ENCODE results near the gene ACY1.

DNA sequence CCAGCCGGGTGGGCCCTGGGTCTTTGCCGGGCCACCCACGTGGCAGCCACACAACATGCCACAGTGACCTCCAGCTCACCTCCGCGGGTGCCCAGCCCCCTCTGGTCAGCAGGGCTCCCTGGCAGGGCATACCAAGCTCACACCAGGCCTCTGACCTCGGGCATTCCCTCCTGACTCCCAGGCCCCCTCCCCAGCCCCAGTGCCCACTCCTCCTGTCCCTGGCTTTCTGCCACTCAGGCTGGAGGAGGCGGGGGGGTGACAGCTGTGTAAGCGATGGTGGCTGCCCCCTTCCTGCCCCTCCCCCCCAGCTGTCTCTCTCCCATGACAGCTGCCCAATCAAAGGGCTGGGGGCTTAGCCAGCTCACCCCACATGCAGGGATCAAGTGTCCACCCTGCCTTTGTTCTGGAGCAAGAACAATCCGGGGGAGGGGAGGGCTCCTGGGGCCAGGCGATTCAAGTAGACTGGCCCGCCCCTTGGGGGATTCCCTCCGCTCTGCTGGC lies 19.3 kb upstream of the ACY1 start:
- TF ChIP-seq, protein P1, sequence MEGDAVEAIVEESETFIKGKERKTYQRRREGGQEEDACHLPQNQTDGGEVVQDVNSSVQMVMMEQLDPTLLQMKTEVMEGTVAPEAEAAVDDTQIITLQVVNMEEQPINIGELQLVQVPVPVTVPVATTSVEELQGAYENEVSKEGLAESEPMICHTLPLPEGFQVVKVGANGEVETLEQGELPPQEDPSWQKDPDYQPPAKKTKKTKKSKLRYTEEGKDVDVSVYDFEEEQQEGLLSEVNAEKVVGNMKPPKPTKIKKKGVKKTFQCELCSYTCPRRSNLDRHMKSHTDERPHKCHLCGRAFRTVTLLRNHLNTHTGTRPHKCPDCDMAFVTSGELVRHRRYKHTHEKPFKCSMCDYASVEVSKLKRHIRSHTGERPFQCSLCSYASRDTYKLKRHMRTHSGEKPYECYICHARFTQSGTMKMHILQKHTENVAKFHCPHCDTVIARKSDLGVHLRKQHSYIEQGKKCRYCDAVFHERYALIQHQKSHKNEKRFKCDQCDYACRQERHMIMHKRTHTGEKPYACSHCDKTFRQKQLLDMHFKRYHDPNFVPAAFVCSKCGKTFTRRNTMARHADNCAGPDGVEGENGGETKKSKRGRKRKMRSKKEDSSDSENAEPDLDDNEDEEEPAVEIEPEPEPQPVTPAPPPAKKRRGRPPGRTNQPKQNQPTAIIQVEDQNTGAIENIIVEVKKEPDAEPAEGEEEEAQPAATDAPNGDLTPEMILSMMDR (IDR thresholded peaks at IDR 0.05) = no peak
- TF ChIP-seq POLR2A (IDR thresholded peaks at IDR 0.05) = no peak
- TF ChIP-seq EP300 (IDR thresholded peaks at IDR 0.05; ENCODE audit: low read depth) = no peak
- TF ChIP-seq POLR2AphosphoS5 (IDR thresholded peaks at IDR 0.05) = no peak
